Neutrophil (primary cell): ENCODE data around the gene PLSCR1.
"Not testable (repeated sequence)": the region's sequence is repeated elsewhere in the genome, so short reads cannot be mapped to it uniquely, and the experiment has no call there.

Source experiments
- H3K27ac ChIP-seq: fragments of 200-600 bp; sonication (generic); 2 replicates; pipeline ENCODE4 v1.5.1; 2016; ENCODE audit warnings: mild to moderate bottlenecking, moderate library complexity
- H3K27me3 ChIP-seq: fragments of 200-600 bp; sonication (generic); 2 replicates; pipeline ENCODE4 v1.6.0; 2016; ENCODE audit warnings: mild to moderate bottlenecking
- H3K36me3 ChIP-seq: fragments of 200-600 bp; sonication (generic); 2 replicates; pipeline ENCODE4 v1.5.1; 2017
- H3K4me1 ChIP-seq, 2 experiments: fragments of 200-600 bp in 1 of 2; sonication (generic) in 1 of 2; 1 replicate in 1 of 2; 2 replicates in 1 of 2; pipeline versions ENCODE4 v1.5.1 to v1.6.1; 2013 to 2016; ENCODE audit warnings: low read depth in 1 of 2, low read length in 1 of 2, mild to moderate bottlenecking in 1 of 2, moderate library complexity in 1 of 2; ENCODE audit not compliant: control insufficient read depth in 1 of 2, insufficient read depth in 1 of 2
- H3K4me3 ChIP-seq, 2 experiments: fragments of 200-600 bp in 1 of 2; sonication (generic) in 1 of 2; 1 replicate in 1 of 2; 2 replicates in 1 of 2; pipeline ENCODE4 v1.5.1; 2013 to 2016; ENCODE audit warnings: low read depth in 1 of 2, low read length in 1 of 2, mild to moderate bottlenecking in 1 of 2, moderate library complexity in 1 of 2
- H3K9me3 ChIP-seq: fragments of 200-600 bp; sonication (generic); 2 replicates; pipeline ENCODE4 v1.5.1; 2016
- TF ChIP-seq, protein P1 (sequence below): fragments of 200-600 bp; sonication (generic); IDR thresholded peaks from 2 replicates; pipeline ENCODE4 v1.5.1; 2016; ENCODE audit warnings: antibody characterized with exemption

Gene PLSCR1

DNA sequence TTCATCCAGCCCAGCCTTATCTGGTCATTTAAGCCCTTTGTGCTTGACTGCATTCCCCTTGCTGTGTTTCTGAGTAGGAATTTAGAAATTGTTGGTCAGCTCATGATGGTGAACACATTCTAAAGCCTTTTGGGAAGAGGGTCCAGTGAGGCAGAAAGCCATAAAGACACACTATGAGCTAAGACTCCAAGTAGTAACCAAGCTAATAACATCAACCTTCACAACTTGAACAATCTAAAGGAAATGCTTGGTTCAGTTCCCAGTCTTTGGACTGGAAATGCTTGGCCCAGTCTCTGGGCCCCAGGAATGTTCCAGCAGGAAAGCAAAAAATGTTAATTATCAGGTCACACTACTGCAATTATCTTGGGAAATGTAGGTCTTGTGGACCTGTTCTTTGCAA is 7.7 kb downstream of the PLSCR1 start:
- Histone ChIP-seq H3K4me1 (peaks cover 64 to 65% of the 10 kb centered on the region in 2 experiments), H3K36me3 (peaks cover 32% of the 10 kb centered on the region), H3K27me3 (no peaks in the 10 kb centered on the region), H3K9me3 (no peaks in the 10 kb centered on the region), H3K4me3 (no peak overlapping the region), H3K27ac (peak overlapping the region; percentile 51)
- TF ChIP-seq, protein P1, sequence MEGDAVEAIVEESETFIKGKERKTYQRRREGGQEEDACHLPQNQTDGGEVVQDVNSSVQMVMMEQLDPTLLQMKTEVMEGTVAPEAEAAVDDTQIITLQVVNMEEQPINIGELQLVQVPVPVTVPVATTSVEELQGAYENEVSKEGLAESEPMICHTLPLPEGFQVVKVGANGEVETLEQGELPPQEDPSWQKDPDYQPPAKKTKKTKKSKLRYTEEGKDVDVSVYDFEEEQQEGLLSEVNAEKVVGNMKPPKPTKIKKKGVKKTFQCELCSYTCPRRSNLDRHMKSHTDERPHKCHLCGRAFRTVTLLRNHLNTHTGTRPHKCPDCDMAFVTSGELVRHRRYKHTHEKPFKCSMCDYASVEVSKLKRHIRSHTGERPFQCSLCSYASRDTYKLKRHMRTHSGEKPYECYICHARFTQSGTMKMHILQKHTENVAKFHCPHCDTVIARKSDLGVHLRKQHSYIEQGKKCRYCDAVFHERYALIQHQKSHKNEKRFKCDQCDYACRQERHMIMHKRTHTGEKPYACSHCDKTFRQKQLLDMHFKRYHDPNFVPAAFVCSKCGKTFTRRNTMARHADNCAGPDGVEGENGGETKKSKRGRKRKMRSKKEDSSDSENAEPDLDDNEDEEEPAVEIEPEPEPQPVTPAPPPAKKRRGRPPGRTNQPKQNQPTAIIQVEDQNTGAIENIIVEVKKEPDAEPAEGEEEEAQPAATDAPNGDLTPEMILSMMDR, result no peak

DNA sequence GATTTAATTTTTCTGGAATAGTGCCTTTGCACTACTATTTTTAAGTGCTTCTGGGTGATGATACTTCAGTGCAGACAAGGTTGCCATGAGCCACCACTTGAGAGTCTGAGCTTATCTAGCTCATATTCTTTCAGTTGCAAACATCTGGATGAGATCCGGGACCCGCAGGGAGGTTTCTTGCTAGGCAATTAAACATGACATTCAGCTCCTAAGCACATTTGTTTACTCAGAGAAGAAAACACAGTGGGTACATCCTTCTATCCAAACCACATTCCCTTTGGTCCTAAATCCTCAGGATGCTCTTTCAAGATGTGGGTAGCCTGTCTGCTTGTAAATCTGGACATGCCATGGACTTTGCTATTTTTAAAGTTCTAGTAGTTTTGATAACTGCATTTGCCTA is 12.0 kb downstream of the PLSCR1 start:
- Histone ChIP-seq H3K36me3 (peaks cover 65% of the 10 kb centered on the region), H3K27ac (peak overlapping the region; percentile 54), H3K4me1 (peaks cover 22 to 24% of the 10 kb centered on the region in 2 experiments), H3K27me3 (no peaks in the 10 kb centered on the region), H3K9me3 (no peaks in the 10 kb centered on the region), H3K4me3 (no peak overlapping the region)
- TF ChIP-seq, protein P1, result no peak

DNA sequence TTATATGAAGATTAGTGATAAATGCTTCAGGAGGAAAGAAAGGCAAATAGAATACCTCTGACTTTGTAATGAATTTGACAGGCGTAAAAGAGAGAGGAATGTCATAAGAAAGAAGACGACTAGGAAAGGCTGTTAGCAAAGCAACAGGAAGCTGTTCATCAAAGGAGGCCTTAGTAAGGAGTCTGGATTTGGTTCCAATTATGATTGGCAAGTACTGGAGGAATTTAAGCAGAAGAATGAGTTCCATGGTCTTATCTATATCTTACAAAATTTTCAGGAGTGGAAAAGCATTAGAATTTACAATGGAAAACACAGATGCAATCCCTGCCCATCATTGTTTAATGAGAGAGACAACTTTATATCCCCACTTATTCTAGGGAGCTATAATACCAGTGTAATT is 13.8 kb downstream of the PLSCR1 start:
- TF ChIP-seq, protein P1, result no peak
- Histone ChIP-seq H3K4me3 (no peak overlapping the region), H3K4me1 (peaks cover 6 to 7% of the 10 kb centered on the region in 2 experiments), H3K27ac (peak overlapping the region; percentile 54), H3K9me3 (no peaks in the 10 kb centered on the region), H3K27me3 (no peaks in the 10 kb centered on the region), H3K36me3 (peaks cover 78% of the 10 kb centered on the region)

GRCh38 chr3:146529021-146529420 is 15.4 kb downstream of the PLSCR1 start:
- TF ChIP-seq, protein P1, result no peak
- no peaks in the 10 kb centered on the region for H3K4me1 ChIP-seq
- H3K9me3 ChIP-seq, result no peaks in the 10 kb centered on the region
- no peak overlapping the region for H3K4me3 ChIP-seq
- peaks cover 87% of the 10 kb centered on the region for H3K36me3 ChIP-seq
- peak overlapping the region; percentile 32 for H3K27ac ChIP-seq
- no peaks in the 10 kb centered on the region for H3K27me3 ChIP-seq

GRCh38 chr3:146524961-146525360 is 19.4 kb downstream of the PLSCR1 start:
- TF ChIP-seq, protein P1, result no peak
- H3K4me3 ChIP-seq, result no peak overlapping the region
- peaks cover 91% of the 10 kb centered on the region for H3K36me3 ChIP-seq
- no peaks in the 10 kb centered on the region for H3K27me3 ChIP-seq
- H3K27ac ChIP-seq, result peak overlapping the region; percentile 23
- no peaks in the 10 kb centered on the region for H3K9me3 ChIP-seq
- no peaks in the 10 kb centered on the region for H3K4me1 ChIP-seq

GRCh38 chr3:146523531-146523930 is 20.9 kb downstream of the PLSCR1 start:
- no peak overlapping the region for H3K4me3 ChIP-seq
- H3K27me3 ChIP-seq, result no peaks in the 10 kb centered on the region
- TF ChIP-seq, protein P1, result no peak
- H3K4me1 ChIP-seq, result no peaks in the 10 kb centered on the region
- peak overlapping the region; percentile 10 for H3K27ac ChIP-seq
- H3K36me3 ChIP-seq, result peaks cover 88% of the 10 kb centered on the region
- H3K9me3 ChIP-seq, result no peaks in the 10 kb centered on the region

GRCh38 chr3:146522174-146523158 is 21.9 kb downstream of the PLSCR1 start:
- H3K36me3 ChIP-seq, result peaks cover 93% of the 10 kb centered on the region
- not testable (repeated sequence) for H3K4me1 ChIP-seq, H3K9me3 ChIP-seq, H3K27ac ChIP-seq, H3K27me3 ChIP-seq, H3K4me3 ChIP-seq
